CD4-positive, alpha-beta T cell (primary cell): ENCODE data around the gene SMC6. TPM values are rescaled to one million over a fixed set of nuclear protein-coding genes. Genes with fewer than 3 reads are reported as not detected.

ENCODE experiments used
- ATAC-seq: fragments of 200-7000 bp; cut with Tn5 transposase; one replicate; pipeline ENCODE4 v1.10.0; 2022; ENCODE audit warnings: mild to moderate bottlenecking; ENCODE audit not compliant: poor library complexity
- CTCF ChIA-PET: fragments of 350-600 bp; sonication (Branson Sonifier 250); formaldehyde crosslinking; loops from one replicate; lab custom pipeline; 2021; ENCODE audit warnings: antibody characterized with exemption, inconsistent platforms; lab: Charles Lee
- POLR2A ChIA-PET: fragments of 350-600 bp; sonication (Branson Sonifier 250); formaldehyde crosslinking; loops from one replicate; lab custom pipeline; 2021; ENCODE audit warnings: antibody characterized with exemption, inconsistent platforms; lab: Charles Lee
- DNase-seq, 14 experiments: peaks; one replicate each; pipeline ENCODE4 v3.0.0-alpha.2; 2013 to 2020; ENCODE audit warnings: mixed read lengths in 2 of 14
- H3K27ac ChIP-seq, 2 donors: one replicate each; pipeline versions ENCODE4 v1.5.1 to v1.7.0; 2013; ENCODE audit warnings: low read length in 2 of 2, low read depth in 1 of 2, mild to moderate bottlenecking in 1 of 2
- H3K27me3 ChIP-seq, 2 experiments: 1 replicate in 1 of 2; 2 replicates in 1 of 2; pipeline versions ENCODE4 v1.6.1 to v1.7.0; 2013; ENCODE audit warnings: low read length in 2 of 2, control low read depth in 1 of 2, mild to moderate bottlenecking in 1 of 2, moderate library complexity in 1 of 2; ENCODE audit not compliant: insufficient read depth in 2 of 2, control insufficient read depth in 1 of 2
- H3K36me3 ChIP-seq: one replicate; pipeline ENCODE4 v1.6.1; 2013; ENCODE audit warnings: low read length, control low read depth; ENCODE audit not compliant: insufficient read depth
- H3K4me1 ChIP-seq: one replicate; pipeline ENCODE4 v1.6.1; 2013; ENCODE audit warnings: low read length, control low read depth; ENCODE audit not compliant: insufficient read depth
- H3K4me3 ChIP-seq: one replicate; pipeline ENCODE4 v1.5.1; 2013; ENCODE audit warnings: mild to moderate bottlenecking, low read length, moderate library complexity
- H3K9me3 ChIP-seq, 2 experiments: 1 replicate in 1 of 2; 2 replicates in 1 of 2; pipeline versions ENCODE4 v1.6.1 to v1.7.0; 2013; ENCODE audit warnings: low read length in 2 of 2, mild to moderate bottlenecking in 2 of 2, control low read depth in 1 of 2, moderate library complexity in 1 of 2; ENCODE audit not compliant: control insufficient read depth in 1 of 2, insufficient read depth in 1 of 2
- H3K27ac Mint-ChIP-seq: one replicate; pipeline ENCODE4 v1.8.0; 2020; ENCODE audit warnings: mixed read lengths
- H3K27me3 Mint-ChIP-seq: one replicate; pipeline ENCODE4 v1.8.0; 2021; ENCODE audit warnings: mixed read lengths
- H3K36me3 Mint-ChIP-seq: one replicate; pipeline ENCODE4 v1.8.0; 2021; ENCODE audit warnings: low read depth, mixed read lengths
- H3K4me1 Mint-ChIP-seq: one replicate; pipeline ENCODE4 v1.8.0; 2021; ENCODE audit warnings: low read depth, mixed read lengths
- H3K4me3 Mint-ChIP-seq: one replicate; pipeline ENCODE4 v1.8.0; 2020; ENCODE audit warnings: mild to moderate bottlenecking, mixed read lengths
- H3K9me3 Mint-ChIP-seq: one replicate; pipeline ENCODE4 v1.8.0; 2020; ENCODE audit warnings: mixed read lengths
- CTCF ChIP-seq: fragments of 200-600 bp; IDR thresholded peaks from one replicate; pipeline ENCODE4 v1.8.0; 2022; ENCODE audit warnings: antibody characterized with exemption, mild to moderate bottlenecking
- intact Hi-C, 2 experiments: fragments of 100-400 bp; cut with DNase I in 1 of 2; cut with micrococcal nuclease in 1 of 2; formaldehyde crosslinking; loops; one replicate each; pipeline versions ENCODE4 v1.15.1 to v1.9.0; 2023 to 2025; cut with DNase I, micrococcal nuclease
- total RNA-seq, 174 experiments: library from RNA in 2 of 174; stranded (reverse) in 2 of 174; gene quantifications; one replicate each; pipeline ENCODE4 v1.2.3 and lab custom pipeline; 2021 to 2026

The SMC6 gene
- total RNA-seq, 2 experiments from 2014 or later = 7.1 to 7.8 TPM

- Histone ChIP-seq H3K4me1 (no peaks in the 10 kb centered on the region), H3K36me3 (peaks cover 16% of the 10 kb centered on the region), H3K27me3 (no peaks in the 10 kb centered on the region), H3K27ac (no peak overlapping the region), H3K9me3 (no peaks in the 10 kb centered on the region), H3K4me3 (no peak overlapping the region)
- TF ChIP-seq CTCF = no peak
- no peak overlapping the region for H3K4me3 Mint-ChIP-seq
- H3K9me3 Mint-ChIP-seq = no peaks in the 10 kb centered on the region
- H3K27ac Mint-ChIP-seq = no peak overlapping the region
- CTCF ChIA-PET = no interaction called here
- intact Hi-C loops = no loop called here
- peaks cover 34% of the 10 kb centered on the region for H3K36me3 Mint-ChIP-seq
- POLR2A ChIA-PET = interaction anchor here (0.6 kb wide), 1 partner anchor 966 kb away, joined by 3 read pairs; no protein-coding TSS in a partner anchor
- H3K27me3 Mint-ChIP-seq = no peaks in the 10 kb centered on the region
- no peak for DNase-seq
- no peak for ATAC-seq
- no peaks in the 10 kb centered on the region for H3K4me1 Mint-ChIP-seq
Observed at GRCh38 chr2:17672583-17673317, 80.9 kb downstream of the SMC6 start.

GRCh38 chr2:17667898-17668297 lies 85.7 kb downstream of the SMC6 start:
- H3K27ac Mint-ChIP-seq = no peak overlapping the region
- intact Hi-C loops = no loop called here
- Histone ChIP-seq H3K27me3 (no peaks in the 10 kb centered on the region), H3K9me3 (no peaks in the 10 kb centered on the region), H3K4me1 (no peaks in the 10 kb centered on the region), H3K27ac (no peak overlapping the region), H3K36me3 (peaks cover 34% of the 10 kb centered on the region), H3K4me3 (no peak overlapping the region)
- ChIA-PET CTCF (no interaction called here), POLR2A (no interaction called here)
- H3K36me3 Mint-ChIP-seq = peaks cover 61% of the 10 kb centered on the region
- no peak for DNase-seq
- no peaks in the 10 kb centered on the region for H3K27me3 Mint-ChIP-seq
- no peaks in the 10 kb centered on the region for H3K4me1 Mint-ChIP-seq
- no peak for TF ChIP-seq CTCF
- ATAC-seq = no peak
- no peaks in the 10 kb centered on the region for H3K9me3 Mint-ChIP-seq
- no peak overlapping the region for H3K4me3 Mint-ChIP-seq

- peaks cover 61% of the 10 kb centered on the region for H3K36me3 Mint-ChIP-seq
- POLR2A ChIA-PET = no interaction called here
- H3K4me3 Mint-ChIP-seq = no peak overlapping the region
- no peaks in the 10 kb centered on the region for H3K27me3 ChIP-seq
- no peaks in the 10 kb centered on the region for H3K27me3 Mint-ChIP-seq
- ATAC-seq (no peak), DNase-seq (no peak)
- H3K27ac Mint-ChIP-seq = no peak overlapping the region
- intact Hi-C loops = no loop called here
- H3K4me3 ChIP-seq = no peak overlapping the region
- no peaks in the 10 kb centered on the region for H3K4me1 Mint-ChIP-seq
- no peak overlapping the region for H3K27ac ChIP-seq
- H3K4me1 ChIP-seq = no peaks in the 10 kb centered on the region
- H3K36me3 ChIP-seq = peaks cover 30% of the 10 kb centered on the region
- H3K9me3 Mint-ChIP-seq = no peaks in the 10 kb centered on the region
- CTCF ChIA-PET = no interaction called here
- TF ChIP-seq CTCF = no peak
- no peaks in the 10 kb centered on the region for H3K9me3 ChIP-seq
Observed at GRCh38 chr2:17664534-17664933, 89.1 kb downstream of the SMC6 start.
